CD4-positive, alpha-beta T cell treated with Interleukin-17A for 1 hour (primary cell): ENCODE results near the gene CASTOR1.

Experiments
- DNase-seq: peaks from one replicate; pipeline ENCODE4 v3.0.0-alpha.2; 2020

The CASTOR1 gene

DNA sequence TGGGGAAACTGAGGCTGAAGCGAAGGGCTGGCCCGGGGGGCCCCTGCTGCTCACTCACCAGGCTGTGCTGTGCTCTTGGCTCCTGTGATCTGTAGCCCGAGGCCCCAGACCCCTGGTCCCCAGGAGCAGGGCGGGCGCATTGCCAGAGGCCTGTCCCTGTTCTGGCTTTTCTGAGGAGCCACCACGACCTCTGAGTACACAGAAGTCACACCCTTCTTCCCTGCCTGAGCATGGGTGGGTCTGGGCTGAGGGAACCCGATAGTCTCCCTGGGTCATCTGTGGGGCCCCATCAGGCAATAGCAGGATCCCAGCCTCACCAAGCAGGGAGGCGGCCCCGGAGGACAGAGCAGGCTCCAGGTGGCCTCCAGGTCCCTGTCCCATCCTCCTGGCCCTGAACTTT is 5.1 kb downstream of the CASTOR1 start:
- no peak for DNase-seq

DNA sequence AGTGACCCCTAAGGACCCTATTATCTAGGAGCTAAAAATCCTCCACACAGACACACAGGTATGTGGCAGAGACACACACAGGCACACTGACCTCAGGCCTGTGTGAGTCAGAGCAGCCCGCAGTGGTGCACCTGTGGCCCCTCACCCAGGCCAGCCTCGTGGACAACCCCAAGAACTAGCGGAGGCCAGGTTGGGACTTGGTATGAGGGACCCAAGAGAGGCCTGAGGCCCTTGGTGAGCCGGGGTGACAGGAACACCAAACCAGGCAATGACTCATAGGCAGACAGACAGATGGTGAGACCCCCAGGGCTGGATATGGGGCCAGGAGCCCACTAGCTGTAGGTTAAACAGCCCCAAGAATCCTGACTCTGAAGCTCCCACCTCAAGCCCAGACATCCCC is 6.0 kb downstream of the CASTOR1 start:
- DNase-seq = no peak

DNA sequence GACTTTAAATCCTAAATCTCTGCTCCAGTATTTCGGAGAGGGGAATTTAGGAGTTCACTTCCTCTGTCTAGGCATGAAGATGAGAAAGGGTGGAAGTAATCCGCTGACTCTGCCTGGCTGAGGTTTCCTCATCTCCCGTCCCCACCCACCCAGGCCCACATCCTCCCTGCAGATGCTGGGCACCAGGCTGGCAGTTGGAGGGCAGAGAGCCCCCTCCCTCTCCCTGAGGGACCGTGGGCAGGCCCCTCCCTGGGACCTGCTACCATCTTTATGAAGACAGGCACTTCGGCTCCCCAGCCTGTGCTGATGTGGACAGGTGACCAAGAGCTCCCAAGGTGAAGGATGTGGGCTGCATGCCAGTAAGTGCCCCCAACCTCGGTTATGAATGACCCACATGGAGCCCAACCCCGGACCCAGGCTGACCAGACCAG is 6.7 kb downstream of the CASTOR1 start:
- no peak for DNase-seq

DNA sequence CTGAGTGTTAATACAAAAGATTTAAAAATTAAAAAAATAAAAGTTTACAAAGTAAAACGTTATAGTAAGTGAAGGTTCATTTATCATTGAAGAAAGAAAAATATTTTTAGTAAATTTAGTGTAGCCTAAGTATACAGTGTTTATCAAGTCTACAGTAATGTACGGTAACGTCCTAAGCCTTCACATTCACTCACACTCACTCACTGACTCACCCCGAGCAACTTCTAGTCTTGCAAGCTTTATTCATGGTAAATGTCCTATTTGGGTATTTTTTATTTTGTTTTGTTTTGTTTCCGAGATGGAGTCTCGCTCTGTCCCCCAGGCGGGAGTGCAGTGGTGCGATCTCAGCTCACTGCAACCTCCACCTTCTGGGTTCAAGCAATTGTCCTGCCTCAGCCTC is 8.8 kb downstream of the CASTOR1 start:
- DNase-seq = no peak

DNA sequence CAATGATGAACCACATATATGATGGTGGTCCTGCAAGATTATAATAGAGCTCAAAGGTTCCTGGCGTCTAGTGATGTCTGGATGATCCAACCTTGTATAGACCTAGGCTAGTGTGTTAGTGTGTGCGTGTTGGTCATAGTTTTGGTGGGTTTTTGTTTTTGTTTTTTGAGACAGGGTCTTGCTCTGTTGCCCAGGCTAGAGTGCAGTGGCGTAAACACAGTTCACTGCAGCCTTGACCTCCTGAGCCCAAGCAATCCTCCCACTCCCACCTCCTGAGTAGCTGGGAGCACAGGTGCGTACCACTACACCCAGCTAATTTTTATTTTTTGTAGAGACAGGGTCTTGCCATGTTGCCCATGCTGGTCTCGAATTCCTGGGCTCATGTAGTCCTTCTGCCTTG is 9.4 kb downstream of the CASTOR1 start:
- DNase-seq = no peak

DNA sequence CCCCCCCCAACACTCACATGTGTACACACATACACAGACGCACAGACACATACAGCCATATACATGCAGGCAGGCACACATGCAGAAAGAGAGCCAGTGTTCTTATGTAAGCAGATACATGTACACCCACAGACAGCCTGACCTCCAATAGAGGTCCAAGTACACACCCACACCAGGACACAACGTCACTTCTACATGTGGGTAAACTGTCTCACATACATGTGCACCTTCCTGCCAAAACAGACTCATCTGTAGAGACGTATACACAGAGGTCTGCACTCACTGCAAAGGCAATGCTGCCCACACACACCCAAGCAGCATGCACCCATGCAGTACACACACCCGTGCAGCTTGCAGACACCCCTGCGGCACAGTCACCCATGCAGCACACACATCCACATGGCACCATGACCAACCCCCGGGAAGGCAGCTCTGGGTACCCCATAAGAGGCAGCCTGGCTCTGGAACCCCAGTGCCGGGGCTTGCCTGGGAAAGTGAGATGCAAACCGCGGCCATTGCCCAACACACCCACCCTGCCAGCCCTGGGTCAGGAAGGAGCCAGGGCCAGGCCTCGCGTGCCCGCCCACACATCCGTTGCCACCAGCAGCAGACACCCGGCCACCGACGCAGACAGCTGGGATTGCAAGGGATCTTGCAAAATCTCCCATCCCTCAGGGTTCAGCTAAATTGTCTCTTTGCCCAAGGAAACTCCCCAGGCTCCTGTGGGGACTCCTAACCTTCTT is 10.1 kb downstream of the CASTOR1 start:
- DNase-seq = no peak

DNA sequence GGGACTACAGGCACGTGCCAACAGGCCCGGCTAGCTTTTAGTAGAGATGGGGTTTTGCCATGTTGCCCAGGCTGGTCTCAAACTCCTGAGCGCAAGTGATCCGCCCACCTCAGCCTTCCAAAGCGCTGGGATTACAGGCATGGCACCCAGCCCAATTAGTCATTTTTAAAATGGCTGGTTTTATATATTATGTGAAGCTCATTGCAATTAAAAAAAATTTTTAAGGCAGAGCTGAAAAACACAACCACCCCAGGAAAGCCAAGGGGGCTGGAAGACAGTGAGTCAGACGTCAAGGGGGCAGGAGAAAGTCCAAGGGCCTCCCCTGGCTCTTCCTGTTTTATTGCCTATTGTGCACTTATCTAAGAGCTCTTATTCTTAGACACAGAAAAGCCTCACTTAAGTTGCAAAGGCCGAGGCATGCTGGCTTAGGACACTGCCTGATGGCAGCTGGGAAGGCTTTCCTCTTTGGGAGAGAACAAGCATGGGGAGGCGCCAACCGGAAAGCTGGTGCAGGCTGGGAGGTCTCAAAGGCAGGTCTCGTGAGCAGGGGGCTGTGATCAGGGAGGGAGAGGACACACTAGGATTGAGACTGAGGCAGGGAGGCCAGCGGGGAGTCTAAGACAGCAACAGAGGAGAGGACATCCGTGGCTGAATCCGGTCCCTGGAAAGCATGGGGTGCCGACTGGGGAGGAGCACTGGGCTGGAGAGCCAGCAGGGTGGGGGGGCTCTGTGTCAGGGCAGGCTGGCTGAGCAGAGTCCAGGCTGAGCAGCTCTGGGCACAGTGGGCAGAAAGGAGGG is 11.6 kb downstream of the CASTOR1 start:
- no peak for DNase-seq

DNA sequence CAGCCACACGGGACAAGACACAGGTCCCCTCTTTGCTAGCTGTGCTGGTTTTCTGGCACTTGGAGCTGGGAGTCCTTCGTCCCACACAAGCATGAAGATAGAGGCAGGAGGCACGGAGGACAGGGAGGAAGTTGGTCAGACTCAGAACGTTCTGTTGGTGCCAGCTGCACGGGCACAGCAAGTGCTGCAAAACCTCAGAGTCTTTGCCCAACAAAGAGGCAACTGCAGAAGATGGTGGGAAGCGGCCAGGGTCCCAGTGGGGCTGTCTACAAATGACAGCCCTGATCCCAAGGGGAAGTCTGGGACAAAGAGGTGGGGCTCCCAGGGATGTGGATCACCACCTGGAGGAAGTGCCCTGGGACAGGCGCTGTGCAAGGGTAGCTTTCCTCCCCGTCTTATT is 13.3 kb downstream of the CASTOR1 start:
- DNase-seq = no peak

DNA sequence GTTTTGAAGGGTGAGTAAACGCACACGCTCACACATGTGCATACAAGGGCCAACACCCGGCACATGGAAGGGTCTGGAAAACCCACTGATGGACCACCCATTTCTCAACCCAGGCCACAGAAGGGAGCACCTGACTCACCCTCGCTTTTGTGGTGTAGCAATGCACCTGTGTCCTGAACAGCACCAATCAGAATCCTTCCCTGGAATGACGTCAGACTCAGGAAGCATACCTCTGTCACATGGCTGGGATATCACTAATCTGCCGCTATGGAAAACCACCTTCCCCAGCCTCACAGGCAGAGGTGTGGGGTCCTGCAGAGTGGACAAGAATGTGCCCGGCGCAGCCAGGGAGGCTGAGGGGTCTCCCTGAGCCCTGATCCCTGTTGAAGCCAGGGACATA is 13.7 kb downstream of the CASTOR1 start:
- DNase-seq = peak; percentile 59

DNA sequence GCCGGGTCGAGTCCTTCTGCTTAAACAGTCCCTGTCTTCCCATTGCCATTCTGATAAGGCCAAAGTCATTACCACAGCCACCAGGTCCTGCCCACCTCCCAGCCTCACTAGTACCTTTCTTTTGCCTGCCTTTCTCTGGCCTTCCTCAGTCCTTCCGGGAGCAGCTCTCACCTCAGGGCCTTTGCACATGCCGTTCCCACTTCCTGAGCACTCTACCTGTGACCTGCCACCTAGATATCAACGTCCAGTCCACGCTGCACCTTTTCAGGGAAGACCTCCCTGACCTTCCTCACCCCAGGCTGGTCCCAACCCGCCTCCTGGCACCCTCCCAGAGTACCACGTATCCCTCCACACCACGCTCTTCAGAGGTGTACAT is 14.9 kb downstream of the CASTOR1 start:
- no peak for DNase-seq

DNA sequence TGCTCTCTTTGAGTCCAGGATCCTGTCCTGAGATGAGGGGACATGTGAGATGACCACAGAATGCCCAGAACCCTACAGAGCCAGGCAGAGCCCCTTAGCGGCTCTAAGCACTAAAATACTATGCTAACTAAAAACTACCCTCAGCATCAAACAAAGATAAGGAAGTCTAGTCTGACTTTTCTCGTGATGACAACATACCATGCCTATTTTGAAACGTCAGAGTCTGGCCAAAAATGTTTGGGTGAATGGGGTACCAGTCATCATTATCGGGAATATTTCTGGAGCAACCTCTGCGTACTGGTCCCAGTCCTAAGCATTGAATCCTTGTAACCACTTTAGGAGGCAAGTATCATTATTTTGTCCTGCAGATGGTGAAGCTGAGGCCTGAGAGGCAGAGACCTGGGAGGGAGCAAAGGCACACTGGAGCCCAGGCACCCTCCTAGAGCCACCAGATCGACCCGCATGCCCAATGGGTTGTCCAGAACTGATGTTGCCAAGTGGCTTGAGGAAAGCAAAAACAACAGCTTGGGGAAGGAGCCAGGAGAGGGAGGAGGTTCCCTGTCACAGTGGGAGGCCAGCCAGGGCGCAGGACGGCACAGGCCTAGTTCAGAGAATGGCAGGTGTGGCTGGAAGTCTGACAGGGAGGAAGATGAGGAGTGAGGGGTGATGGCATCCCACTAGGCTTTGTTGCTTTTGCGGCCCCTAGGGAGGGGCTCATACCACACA is 15.4 kb downstream of the CASTOR1 start:
- DNase-seq = no peak

DNA sequence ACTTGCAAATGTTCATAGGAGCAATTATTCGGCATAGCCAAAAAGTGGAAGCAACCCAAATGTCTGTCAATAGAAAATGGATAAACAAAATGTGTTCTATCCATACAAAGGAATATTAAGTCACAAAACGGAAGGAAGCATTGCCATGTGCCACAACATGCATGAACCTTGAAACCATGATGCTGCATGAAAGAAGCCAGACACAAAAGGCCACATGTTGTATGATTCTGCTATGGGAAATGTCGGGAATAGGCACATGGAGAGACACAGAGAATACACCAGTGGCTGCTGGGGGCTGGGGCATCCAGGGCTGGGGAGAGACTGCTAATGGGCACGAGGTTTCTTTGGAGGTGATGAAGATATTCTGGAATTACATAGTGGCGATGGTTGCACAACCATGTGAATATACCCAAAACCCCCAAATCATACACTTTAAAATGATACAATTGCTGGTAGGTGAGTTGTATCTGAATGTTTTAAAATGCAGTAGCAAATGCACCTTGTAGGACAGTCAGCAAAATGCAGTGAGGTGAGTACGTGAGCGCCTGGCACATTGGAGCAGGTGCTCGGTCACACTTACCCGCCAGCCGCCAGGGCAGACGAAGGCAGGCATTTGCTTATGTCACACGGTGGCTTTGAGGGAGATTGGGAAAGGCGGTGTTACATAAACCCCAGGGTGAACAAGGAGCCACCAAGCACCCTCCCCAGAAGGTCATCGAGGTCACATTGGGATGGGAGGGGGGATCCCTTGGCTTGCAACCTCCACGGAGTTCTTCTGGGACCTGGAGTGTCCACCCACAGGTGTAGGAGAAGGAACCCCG is 16.3 kb downstream of the CASTOR1 start:
- DNase-seq = no peak

DNA sequence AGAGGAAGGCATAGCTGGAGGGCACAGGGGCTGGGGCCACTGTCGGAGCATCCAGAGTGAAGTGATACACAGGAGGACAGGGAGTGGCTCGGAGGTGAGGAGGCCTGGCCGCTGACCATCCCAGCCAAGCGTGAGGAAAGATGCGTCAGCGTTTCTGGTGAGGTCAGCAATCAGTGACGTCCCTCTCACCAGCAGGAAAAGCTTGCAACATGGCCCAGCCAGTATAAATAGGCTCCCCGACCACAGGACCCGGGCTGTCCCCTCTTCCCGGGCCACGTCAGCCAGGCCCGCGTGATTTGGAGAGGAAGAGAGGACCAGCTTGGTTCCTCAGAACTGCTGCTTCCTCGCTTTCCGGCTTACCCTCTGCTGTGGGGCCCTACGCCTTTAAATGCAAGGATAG is 18.5 kb downstream of the CASTOR1 start:
- peak; percentile 44 for DNase-seq

DNA sequence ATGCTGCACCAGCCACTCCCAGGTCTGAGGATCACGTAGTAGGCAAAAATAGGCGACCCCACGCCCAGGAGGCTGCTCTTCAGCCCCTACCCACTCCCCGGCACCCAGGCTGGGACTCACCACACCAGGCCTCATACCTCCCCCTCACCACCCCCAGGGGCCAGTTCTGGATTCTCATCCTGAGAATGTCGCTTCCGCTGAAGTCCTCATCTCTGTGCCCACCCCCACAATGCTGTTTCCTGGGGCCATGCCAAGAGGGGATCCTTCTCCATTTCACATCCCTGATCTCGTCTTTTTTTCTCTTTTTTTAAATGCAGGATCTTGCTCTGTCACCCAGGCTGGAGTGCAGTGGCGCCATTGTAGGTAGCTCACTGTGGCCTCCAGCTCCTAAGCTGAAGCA is 21.0 kb downstream of the CASTOR1 start:
- DNase-seq = no peak

DNA sequence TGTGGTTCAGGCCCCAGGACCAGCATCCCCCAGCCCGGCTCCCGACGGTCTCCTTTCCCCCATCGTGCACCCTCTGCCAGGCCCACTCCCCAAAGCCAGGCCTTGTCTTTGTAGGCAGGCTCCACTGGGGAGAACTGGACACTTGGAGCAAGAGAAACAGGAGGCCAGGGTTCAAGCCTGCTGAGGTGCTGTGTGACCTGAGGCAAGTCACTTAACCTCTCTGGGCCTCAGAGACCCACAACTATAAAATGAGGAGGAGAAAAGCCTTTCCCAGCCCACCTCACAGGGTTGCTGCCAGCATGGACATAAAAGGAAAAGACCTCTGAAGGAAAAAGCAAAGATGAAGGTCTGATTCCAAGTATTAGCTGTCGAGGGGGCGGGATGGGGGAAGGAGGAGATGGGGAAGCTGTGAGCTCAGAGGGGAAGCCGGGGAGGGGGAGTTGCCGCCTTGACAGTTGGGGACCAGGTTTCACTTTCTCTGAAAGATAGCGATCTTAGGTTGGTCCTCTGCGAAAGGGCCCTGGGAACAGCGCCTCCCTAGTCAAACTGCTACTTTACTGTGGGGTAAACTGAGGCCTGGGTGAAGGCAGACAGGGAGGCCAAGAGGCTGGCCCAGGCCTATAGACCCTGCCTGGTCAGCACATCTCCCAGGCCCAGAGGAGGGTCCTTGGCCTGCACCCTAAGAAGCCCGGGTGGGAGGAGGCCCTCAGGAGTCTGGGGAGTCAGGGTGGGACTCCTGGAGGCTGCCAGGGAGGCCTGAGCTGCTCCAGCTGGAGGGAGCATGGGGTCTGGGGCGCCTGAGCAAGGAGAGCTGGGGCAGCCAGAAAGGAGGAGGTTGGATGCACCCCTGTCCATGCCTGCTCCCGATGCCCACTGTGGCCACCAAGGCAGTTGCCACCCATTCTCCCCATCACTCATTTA is 21.7 kb downstream of the CASTOR1 start:
- peak; percentile 72 for DNase-seq

DNA sequence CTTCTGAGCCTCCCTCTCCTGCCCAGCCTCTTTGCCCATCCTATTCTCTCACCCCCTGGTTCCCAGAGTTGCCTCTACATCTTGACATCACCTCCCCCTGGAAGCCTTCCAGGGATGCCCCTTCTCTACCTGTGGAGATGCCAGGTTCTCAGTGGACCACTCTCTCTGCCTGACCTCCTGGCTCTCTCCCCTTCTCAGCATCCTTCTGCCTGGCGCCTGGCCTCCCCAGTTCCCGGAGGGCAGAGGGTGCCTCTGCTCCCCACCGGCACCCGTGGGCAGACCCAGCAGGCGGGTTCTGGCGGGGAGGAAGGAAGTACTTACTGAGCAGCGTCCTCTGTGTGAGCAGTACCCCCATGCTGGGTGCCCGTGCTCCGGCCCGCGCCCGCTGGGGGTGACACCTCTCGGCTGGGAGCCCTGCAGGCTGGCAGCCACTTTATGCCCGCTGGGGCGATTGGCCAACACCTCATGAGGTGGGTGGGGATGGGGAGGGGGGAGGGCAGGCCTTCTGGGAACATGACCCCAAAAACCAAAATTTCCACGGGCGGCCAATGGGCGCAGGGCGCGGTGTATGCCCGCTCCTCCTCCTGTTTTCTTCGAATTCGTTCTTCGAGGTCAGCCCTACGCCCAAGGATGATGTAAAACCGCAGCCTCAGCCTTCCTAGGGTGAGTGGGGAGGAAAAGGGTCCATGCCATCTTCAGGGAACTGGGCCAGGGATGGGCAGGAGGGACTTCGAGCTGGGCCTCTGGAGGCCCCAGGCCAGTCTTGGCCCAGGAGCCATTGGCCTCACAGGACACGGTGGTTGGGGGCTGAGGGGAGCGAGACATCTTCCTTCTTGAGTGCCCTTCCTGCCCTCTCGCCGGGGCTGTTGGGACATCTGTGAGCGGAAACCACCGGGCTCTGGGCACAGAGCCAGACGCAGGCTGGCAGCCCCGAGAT is 22.6 kb downstream of the CASTOR1 start, which contains the start of gene OSM:
Gene OSM (minus strand): TSS at position 407 of the 937 bp plus-strand sequence. CDS start 52 bp downstream, at position 355.
- peak; percentile 82 for DNase-seq

DNA sequence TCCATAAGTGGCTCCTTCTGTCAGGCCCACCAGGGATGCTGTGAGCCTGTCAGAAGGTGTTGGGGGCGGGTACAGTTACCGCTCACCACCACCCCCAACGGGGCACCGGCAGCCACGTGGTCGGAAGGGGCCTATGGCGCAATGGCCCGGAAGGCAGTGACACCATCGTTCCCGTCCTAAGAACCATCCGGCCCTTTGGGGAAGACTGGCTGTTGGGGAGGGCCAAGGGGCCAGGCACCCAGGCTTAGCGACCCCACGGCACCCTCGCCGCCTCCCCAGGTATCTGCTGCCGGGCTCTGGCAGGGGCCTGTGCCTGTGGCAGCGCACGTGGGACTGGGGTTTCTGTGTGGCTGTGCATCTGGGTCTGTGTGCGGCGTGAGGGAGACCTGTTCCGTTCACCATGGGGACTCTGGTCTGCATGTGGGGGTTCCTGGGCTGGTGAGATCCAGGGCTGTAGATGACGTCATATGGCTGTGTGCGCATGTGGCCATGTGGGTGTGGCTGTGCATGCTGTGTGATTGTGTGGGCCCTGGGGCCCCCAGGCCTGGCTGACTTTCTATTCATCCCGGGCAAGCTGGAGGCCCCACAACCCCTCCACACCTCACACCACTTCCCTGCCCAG is 23.4 kb downstream of the CASTOR1 start:
- peak; percentile 89 for DNase-seq

DNA sequence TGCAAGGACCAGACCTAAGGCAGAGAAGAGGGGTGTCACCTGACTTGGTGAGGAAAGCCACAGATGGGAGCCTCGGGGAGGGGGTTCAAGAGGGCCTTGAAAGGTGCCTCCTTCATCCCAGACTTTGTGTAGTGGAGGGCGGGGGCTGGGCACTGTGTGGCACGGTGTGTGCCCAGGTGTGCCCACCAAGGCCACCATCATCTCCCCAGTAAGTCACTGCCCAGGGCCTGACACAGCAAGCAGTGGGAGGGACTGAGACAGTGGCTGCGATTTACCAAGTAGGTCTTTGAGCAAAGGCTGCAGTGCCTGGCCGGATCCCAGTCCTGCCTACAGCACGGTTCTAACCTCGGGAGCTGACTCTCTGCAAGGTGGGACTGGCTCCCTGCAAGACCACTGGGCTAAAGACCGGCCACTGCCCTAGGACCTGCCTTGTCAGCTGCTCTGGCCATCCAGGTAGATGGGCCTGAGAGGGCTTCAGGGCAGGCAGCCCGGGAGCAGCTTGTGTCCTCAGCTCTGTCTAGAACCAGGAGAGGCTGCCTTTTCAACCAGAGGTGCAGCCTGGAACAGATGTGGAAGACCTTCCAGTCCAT is 24.1 kb downstream of the CASTOR1 start:
- DNase-seq = no peak

DNA sequence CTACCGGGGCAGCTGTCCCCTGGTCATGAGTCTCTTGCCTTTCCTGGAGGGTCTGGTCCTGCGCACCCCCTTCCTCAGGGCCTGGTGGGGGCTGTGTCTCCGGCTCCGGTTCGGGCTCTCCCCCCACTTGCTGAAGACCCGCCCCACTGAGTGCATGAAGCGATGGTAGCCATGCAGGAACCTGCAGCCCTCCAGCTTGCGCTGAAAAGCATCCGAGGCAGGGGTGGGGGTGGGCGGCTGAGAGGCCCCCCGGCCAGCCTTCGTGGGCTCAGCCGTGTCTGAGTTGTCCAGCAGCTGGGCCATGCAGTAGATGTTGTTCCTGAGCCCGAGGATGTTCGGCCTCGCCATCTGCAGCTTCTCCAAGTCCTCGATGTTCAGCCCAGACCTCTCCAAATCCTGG is 25.4 kb downstream of the CASTOR1 start:
- DNase-seq = no peak
